EH (cell line): ENCODE data around the gene AIG1.
A peak's percentile ranks its signal among the peaks of the same experiment; 100 is the strongest.
"Not testable (repeated sequence)": the region's sequence is repeated elsewhere in the genome, so short reads cannot be mapped to it uniquely, and the experiment has no call there.

ENCODE experiments used
- DNase-seq: peaks from one replicate; pipeline ENCODE4 v3.0.0-alpha.2; 2015; ENCODE audit warnings: low read depth

Gene AIG1

DNA sequence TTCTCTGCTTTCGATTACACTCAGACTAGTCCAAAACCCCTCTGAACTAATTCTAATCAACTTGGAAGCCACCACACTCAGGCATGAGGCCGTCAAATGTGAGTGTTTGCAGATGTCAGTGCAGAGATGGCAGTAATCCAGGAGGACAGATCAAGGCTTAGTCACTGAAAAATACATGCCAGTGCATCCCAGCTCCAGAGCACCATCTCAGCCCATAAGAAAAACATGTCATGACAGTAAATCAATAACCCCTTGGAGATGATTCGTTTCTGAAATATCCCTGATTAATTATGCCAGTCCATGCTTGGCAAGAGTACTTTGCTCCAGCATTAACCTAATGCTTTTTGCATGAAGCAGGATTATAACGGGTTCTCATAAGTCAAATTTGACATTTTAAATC is 210.3 kb downstream of the AIG1 start:
- peak; percentile 87 for DNase-seq

DNA sequence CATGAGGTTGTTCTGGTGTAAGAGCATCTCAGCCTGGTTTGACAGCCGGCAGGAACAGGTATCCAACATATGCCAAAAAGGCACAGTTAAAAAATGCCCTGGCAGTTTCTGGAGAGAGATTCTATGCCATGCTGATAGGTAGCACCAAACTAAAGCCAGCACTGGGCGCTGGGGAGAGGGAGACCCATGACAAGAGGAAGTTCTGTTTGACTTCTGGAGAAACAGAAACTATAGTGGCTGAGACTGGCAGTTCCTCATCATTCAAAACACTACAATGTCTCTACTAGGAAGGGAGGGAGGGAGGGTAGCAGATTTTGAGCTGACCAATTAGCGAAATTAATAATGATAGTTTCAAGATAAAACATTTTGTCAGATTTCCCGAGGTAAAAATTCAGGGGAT is 215.7 kb downstream of the AIG1 start:
- no peak for DNase-seq

DNA sequence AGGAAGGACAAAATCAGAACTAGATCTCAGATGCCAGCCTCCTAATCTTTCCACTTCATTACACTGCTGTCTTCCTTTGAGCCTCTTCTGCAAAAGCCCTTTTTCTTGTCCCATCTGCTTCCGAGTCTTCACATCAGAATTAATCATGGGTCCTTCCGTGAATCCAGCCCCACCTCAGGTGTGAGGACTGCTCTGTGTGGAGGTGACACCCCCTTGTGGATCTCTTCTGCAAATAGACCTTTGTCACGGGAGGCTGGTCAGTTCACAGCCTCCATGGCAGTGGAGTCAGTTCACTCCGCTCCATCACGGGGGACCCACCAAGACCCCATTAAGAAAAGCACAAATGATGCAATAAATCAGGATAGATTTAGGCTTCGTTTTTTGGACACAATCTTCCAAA is 218.7 kb downstream of the AIG1 start:
- DNase-seq = peak; percentile 34

DNA sequence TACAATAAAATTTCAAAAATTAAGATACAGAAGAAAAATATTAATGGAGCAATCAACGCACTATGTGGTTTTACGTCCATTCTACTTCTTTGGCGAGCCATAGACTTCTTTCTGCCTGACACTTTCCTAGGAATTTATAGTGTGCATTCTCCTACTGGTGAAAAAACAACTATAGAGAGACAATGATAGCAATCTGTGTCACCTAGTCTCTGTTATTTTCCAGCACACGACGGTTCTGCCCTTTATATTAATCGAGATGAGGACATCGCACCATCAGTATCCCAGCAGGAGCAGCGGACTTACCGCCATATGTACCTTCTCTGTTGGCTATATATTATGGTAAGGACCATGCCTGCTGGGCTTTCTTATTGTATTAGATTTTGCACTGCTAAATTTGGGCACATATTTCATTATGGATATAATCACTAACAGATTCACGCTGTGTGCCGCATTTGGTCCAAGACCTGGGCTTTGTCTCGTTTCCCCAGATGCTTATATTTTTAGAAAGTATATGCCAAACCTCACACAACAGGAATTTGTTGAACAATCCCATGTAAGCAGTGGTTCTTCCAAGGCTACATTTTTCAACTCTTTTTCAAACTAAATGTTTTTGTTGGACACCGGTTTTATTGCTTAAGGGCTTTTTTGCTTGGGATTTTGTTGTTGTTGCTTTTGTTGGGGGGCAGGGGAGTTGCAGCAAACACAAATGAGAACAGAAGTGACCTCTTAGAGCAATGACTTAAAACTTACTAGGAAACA is 223.4 kb downstream of the AIG1 start:
- DNase-seq = peak; percentile 78

DNA sequence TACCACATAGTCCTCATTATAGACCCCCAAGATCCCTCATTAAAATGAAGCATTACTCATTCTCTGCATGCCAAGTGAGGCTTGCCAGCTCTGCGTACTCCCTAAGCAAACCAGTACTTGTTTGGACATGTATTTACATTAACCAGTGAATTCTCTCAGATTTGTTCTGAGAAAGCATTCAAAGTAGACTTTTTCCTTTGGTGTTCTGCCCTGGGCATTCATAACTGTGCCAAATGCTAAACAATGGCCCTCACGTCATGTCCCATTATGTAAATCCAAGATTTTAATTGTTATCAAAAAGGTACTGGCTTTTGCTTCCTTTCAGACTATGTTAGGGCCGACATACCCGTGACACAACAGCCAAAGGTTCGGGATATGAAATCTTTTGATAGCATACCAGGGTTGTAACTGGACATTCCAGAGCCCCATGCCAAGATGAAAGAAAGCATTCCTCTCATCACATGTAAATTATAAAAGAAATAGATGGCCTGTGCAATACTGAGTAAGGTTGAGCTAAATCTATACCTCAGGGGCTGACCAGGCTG is 225.6 kb downstream of the AIG1 start:
- peak; percentile 33 for DNase-seq

DNA sequence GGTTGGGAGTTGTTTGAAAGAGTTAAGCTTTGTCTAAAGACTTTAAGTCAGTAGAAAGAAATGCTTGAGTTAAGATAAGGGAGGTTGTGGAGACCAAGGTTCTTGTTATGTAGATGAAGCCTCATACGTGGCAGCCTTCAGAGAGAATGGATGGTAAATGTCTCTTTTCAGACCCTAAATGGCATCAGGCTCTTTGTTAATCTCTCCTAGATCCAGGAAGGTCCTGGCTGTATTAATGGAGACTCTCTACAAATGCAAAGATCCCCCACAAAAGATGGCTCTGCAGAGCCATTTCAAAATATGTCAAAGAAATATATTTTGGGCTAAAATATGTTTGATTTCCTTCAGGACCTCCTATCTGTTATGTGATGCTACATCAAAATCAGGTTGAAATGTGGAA is 228.2 kb downstream of the AIG1 start:
- DNase-seq = no peak

DNA sequence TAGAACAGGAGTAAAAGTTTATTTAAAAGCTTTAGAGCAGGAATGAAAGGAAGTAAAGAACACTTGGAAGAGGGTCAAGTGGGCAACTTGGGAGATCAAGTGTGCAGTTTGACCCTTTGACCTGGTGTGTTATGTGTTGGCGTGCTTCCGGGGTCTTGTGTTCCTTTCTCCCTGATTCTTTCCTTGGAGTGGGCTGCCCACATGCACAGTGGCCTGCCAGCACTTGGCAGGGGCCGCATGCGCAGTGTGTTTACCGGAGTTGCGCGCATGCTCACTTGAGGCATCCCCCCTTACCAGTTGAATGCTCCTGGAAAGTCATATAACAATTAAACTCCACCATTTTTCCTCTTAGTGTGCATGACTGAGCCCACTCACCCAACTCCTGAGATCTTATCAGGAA is 229.5 kb downstream of the AIG1 start:
- DNase-seq = no peak

DNA sequence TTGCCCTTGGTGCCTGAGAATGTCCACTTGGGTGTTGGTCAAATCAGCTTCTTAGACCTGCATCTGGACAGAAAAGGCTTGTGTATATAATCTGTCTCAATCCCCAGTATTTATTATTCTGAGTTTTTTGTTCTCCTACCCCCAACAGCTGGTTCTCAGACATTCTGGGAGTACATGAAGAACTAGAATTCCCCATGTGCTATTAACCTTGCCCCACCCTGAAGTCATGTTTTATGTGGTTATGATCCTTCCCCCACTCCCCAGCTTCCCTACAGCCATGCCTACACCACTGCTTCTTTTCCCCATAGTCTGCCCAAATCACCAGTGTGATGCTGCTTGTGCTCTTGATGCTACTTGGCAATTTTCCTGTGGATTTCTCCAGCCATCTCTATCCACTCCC is 232.8 kb downstream of the AIG1 start:
- no peak for DNase-seq

DNA sequence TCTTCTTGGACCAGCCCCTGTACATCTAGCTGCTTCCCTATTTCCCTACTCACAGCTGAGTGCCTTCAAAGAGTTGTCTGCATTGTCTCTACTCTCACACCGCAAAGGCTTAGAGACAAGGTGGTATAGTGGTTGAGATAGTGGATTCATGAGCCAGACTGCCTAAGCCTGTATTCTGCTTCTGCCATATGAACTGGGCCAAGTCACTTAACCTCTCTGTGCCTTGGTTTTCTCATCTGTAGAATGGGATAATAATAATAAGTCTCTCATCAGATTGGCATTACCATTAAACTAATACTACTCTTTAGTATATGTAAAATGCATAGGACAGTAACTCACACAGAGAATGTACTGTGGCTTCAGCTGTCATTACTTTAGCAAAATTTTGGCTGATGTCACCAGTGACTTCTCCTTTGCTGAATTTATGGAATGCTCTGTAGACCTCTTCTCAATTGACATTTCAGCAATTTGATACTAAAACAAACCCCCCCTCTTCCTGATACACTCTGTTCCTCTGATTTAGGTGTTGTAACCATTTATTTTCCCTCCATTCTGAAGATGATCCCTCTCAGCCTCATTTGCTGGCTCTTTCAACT is 233.7 kb downstream of the AIG1 start:
- DNase-seq = peak; percentile 7

DNA sequence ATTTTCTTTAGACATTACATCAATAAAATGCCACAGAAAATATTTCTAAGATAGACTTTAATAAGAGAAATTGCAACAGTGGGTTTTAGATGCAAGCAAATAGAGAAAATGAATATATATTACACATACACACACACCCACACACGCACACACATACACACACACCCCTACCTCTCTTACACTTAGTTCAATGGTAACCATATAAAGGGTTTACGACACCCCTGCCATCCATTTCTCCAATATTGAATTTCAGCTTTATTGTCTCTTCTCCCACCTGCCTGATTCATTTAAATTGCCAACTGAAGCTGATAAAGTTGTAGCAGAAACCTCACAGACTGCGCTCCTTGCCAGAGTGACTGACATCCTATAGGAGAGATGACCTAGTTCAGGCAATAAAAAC is 235.2 kb downstream of the AIG1 start:
- no peak for DNase-seq

DNA sequence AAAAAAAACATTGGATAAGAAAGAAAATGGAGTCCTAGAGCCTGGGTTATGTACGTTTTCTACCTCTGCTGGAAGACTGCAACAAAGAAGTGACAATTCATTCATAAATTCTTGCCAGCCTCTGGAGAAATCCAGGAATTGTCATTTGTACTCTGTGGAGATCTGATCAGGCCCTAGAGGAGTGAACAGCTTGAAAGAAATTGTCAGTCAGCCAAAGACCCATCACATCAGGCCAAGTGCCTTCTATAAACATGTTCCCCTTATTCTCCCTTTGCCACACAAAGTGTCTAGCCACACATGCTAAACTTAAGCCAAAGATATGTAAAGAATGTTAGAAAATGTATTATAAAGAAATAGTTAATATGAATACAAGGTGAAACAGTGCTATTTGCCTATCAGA is 237.4 kb downstream of the AIG1 start:
- DNase-seq = no peak

DNA sequence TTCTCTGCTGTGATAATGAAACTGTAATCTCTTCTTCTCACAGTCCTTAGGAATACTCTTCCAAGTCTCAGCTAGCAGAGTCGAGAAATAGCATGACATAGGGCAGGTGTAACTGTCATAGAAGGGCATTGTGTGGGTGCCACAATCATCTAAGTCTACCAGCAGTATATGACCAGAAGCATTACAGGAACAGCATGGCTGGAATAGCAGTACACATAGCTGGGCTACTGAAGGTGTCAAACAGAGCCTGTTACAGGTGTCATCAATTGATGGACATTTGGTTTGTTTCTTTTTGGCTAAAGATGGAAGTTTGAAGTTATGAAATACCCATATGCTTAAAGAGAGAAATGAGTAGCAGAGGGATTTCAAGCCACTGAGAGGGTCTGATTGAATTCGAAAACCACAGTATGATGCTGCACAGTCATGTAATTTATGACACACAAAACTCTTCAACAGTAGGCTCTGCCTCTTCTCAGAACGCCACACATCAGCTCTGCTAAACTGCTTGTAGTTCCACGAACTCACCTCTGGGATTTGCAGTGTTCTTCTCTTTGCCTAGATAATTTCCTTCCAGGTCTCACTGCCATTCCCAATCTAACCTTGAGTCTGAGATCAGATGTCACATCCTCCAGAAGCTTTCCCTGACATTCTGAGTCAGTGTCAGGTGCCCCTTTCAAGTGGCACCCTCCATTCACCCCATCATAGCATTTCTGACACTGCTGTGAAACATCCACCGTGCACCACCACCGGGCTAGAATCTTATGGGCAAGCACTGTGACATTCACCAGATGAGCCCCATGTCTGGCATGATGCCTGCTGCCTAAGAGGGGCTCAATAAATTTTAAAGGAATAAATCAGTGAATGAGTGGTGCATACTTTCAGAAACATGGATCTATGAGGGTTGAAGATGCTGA is 238.8 kb downstream of the AIG1 start:
- no peak for DNase-seq

DNA sequence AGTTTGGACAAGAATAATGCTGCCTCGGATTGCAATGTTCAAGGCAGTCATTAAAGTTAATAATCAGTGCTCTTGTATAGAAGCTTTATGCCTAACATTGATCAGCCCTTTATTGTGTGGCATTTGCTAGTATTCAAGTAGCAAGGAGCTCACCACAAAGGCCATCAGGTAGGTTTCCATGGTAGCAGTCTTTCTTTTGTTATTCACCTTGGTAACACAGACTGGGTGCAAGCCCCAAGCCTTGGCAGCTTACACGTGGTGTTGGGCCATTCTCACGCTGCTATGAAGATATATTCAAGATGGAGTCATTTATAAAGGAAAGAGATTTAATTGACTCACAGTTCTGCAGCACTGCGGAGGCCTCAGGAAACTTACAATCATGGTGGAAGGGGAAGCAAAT is 240.5 kb downstream of the AIG1 start:
- DNase-seq = no peak

DNA sequence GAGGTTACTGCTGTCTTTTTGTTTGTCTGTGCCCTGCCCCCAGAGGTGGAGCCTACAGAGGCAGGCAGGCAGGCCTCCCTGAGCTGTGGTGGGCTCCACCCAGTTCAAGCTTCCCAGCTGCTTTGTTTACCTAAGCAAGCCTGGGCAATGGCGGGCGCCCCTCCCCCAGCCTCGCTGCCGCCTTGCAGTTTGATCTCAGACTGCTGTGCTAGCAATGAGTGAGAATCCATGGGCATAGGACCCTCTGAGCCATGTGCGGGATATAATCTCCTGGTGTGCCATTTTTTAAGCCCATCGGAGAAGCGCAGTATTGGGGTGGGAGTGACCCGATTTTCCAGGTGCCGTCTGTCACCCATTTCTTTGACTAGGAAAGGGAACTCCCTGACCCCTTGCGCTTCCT is 247.1 kb downstream of the AIG1 start:
- DNase-seq = not testable (repeated sequence)

DNA sequence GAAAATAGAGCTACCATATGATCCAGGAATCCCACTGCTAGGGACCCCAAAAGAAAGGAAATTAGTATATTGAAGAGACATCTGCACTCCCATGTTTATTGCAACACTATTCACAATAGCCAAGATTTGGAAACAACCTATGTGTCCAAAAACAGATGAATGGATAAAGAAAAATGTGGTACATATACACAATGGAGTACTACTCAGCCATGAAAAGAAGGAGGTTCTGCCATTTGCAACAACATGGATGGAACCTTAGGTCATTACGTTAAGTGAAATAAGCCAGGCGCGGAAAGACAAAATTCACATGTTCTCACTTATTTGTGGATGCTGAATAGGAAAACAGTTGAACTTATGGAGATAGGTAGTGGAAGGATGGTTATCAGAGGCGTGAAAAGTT is 252.5 kb downstream of the AIG1 start:
- no peak for DNase-seq

DNA sequence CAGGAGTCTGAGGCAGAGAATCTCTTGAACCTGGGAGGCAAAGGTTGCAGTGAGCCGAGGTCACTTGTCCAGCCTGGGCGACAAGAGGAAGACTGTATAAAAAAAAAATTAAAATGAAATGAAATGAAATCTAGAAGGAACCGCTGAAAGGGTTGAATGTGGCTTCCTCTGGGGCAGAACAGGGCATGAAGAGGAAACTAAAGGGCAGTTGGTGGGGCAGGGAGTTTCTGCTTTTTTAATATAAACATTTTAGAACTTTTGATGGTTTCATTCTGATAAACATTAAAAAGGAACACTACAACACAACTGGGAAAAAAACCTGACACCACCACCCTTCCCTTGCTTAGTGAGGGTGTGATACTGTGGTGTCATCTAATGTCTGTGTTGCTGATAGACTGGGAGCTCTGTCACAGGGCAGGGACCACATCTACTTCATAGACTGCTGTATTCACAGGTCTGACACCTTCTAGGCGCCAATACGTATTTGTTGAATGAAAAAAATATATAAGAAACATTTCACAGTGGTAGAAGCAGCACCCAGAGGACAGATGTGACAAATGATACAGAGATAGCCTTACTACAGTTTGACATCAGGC is 260.9 kb downstream of the AIG1 start:
- DNase-seq = no peak

DNA sequence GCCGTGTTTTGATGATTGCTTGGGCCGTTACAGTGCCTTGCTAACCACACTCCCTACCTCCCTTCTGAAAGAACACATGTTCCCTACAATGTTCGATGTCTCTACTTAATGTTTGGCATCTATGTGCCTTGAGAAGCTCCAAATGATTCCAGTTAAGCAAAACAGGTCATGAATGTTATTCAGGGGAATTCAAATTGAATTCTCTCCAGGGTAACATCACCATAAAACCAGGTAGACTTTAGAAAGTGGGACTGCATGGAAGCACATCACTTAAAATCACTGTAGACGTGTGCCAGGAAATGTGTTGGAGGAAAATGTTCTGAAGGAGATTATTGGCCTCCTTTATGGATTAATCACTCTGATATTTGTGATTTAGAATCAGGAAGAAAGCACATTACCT is 261.7 kb downstream of the AIG1 start:
- DNase-seq = no peak

DNA sequence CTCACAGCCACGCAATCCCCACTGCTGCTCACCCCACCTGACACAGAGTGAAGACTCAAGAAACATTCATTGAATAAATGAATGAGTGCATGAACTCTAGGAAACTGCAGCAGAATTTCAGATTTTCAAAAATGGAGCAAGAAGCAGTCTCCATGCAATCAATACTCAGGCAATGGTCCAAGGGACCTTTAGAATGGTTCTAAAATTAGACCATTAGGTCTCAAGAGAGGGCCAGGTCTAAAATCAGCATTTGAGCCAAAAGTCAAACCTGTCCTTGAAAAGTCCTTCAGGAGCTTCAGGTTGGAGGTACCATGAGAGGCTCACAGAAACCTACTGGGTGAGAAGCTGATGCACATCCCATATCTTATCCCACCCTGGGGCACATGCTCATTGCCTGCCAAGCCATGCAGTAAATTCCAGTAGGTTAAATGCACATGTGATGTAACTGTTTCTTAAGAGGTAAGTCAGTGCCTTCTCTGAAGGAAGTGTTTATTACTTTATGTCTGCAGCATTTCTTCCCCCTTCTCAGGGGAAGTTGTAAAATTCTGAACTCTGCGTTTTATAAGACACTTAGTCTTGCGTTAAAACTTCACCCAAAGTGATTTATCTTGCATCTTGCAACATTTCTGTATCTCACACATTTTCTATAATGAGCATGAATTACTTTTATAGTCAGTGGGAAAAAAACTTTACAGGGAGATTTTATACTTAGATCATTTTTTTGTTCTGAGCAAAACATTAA is 263.2 kb downstream of the AIG1 start:
- DNase-seq = peak; percentile 57

DNA sequence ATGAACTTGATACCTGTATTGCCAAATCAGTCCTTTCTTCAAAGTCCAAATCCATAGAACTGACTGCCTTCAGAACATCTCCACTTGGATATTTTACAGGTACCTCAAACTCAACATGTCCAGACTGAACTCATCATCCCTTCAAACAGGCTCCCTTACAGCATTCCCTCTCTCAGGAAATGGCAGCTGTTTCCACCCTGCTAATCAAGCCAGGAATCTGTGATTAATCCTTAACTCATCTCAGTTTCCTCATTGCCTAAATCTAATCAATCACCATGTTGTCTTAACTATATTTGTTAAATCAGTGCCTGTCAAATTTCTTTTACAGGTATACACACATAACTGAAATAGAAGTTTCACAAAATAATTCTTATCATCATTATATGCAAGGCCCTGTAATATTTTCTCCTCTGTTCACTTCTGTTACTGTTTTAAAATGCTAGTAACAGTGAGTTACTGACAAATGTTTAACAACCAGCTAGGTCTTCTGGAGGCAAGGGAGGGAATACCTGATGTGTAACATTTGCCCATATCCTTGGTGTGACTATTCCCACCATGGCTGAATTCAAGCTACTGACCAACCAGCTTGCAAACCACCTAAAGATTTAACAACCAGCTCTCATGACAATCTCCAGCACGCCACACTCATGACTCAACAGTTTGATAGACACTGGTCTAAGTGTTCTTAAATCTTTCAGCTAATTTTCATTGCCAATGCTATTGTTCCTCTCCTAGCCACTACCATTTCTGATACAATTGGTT is 264.9 kb downstream of the AIG1 start:
- peak; percentile 71 for DNase-seq

DNA sequence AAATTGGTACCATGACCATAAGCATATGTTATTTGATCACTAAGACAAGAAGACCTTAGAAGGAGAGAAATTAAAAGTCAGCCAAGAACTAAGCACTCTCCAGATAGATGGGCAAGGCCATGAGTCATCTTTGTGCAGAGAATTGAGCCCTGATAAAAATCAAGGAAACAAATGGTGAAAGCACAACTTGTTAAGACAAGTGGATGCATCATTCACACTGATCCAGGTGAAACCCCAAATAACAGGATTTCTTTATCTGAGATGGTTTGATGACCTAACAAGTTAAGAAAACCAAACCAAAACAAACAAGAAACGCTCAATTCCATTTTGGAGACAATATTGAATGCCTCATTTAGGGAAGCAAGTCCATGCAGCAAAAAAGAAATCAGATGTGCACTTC is 268.2 kb downstream of the AIG1 start:
- DNase-seq = peak; percentile 60

DNA sequence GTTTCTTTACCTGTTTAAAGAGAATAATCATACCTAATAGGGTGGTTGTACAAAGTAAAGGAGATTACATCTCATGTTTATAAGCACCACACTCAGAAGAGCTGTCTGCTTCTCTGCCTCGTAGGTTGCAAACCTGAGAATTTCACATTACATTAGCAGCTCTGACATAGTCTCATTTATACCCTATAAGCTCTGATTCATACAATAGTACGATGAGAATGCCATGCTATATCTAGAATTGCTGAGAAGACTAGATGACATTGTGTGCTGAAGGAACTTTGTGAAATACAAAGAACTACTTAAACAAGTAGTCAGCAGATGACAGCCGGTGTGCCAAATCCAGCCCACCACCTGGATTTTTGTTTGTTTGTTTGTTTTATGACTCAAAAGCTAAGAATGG is 268.6 kb downstream of the AIG1 start:
- DNase-seq = no peak
